ENCODE results near the gene RPS15. TPM values are rescaled to one million over a fixed set of nuclear protein-coding genes. Genes with fewer than 3 reads are reported as not detected.
"Not testable (repeated sequence)": the region's sequence is repeated elsewhere in the genome, so short reads cannot be mapped to it uniquely, and the experiment has no call there.

The RPS15 gene
- total RNA-seq, 1 experiment from 2014 or later: 2,923 TPM

DNA sequence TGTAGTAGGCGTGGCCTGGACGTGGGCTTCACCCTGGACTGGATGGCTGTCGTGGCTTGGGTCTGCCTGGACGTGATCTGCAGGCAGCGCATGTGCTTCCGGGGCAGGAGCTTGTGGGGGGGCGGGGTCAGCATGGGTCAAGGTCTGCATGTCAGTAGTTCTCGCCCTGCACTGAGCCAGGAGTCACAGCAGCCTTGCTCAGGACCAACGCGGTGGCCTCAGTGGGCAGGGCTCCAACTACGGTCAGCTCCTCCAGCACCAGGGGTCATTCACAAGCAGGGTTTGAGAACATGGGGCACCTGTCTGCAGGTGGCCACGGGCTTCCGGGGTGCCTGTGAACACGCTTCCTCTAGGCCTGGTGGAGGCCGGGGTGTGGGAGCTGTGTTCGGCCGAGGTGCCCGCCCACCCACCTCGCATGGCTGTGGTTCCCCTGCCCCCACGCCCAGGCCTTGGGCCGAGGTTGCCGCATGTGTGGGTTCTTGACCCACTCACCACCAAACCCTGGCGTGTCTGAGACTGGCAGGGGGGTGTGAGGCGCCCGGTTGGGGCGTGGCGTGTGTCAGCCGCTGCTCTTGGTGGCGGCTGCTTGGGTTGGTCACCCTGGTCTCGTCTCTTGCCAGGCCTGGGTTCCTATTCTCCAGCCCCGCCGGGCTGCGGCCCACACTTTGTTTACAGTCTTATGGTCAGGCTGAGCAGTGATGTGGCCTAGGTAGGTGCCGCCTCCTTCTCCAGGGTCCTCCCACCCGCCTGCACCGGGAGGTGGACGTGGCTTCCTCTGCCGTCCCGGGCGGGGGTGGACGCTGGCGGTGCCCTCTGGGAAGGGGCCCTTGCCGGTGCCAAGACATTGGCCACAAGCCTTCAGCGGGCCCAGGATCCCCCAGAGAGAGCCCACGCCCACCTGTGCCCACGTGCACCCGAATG lies 4.8 kb upstream of the RPS15 start:
- no peak for DNase-seq (ENCODE audit: low spot score)

DNA sequence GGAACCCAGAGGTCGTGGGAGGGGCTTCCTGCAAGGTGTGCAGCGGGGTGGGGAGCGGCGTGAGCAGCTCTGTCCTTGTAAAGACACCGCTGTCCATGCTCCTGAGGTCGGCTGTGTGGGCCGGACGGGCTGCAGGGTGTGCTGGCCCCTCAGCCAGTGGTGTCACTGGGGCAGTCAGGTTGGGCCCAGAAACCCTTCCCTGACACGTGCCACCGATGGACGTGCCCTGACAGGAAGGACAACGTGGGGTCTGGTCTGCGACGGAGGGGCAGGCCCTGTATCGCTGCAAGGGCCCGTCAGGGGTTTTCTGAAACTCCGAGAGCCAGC lies 4.2 kb upstream of the RPS15 start:
- DNase-seq (ENCODE audit: low spot score): no peak

DNA sequence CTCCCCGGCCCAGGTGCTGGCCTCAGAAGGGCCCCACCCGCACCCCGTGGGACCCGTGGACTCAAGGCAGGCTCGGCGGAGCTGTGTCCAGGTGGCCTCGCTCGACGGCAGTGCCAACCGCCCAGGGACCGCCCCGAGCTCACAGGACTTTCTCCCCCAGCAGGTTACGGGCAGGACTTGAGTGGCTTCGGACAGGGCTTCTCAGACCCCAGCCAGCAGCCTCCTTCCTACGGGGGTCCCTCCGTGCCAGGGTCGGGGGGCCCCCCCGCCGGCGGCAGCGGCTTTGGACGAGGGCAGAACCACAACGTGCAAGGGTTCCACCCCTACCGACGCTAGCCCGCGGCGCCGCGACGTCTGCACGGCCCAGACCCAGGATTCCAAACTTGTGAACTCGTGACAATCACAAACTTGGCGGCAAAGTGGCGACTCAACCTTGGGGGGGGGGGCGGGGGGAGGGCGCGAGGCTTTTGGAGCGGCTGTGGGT lies 3.6 kb upstream of the RPS15 start:
- DNase-seq (ENCODE audit: low spot score): no peak

DNA sequence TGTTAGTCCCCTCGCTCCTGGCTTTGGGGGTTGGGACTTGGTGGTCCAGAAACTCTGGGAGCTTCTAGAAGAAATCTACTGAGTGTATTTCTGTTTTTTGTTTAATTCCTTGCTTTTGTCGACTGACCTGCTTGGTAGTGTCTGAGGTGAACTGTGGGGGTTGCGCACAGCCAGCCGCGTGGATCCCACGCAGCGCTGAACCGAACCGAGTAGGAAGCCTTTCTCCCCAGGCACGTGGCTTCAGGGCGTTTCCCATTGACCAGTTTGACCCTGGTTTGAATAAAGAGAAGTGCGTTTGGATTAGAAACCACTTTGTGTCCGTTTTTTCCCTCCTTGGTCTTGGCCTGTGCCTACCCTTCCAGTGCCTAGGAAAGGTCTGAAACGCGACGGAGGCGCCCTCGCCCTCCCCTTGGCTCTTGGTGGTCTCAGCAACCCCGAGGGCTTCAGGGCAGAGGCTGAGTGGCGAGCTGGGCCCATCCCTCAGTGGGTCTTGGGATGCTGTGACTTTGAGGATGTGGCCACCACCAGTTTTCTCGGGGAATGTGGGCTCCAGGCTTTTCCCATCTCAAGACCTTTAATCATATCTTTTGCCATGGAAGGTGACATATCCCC lies 2.7 kb upstream of the RPS15 start:
- DNase-seq (ENCODE audit: low spot score): no peak

DNA sequence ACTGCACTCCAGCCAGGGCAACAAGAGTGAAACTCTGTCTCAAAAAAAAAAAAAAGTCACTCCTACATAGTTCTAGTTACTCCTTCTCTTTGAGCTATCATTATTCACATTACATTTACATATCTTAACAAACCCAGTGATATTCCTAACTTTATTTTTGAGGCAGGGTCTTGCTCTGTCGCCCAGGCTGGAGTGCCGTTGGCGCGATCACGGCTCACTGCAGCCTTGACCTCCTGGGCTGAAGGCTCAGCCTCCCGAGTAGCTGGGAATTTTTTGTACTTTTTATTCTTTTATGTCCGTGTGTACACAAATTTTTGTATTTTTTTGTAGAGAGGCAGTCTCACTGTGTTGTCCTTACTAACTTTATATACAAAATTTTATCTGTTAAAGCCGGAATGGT lies 587 bp upstream of the RPS15 start:
- DNase-seq (ENCODE audit: low spot score): no peak

DNA sequence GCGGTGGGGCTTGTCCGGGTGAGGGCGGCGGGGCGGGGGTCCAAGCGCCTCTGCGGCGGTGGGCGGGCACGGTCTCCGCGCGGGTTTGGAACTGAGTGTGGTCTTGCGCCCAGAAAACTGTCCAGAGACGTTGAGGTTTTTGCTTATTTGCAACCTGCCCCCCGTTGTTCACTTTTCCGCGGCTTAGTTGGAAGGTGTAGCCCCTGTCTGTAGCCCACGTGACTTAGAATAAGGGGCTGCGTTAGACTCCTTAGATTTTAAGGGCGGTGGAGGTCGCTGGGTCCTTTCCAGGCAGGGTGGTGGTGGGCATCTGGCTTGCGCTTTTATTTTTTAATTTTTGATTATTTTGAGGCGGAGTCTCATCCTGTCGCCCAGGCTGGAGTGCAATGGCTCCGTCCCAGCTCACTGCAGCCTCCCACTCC lies 748 bp downstream of the RPS15 start:
- DNase-seq (ENCODE audit: low spot score): no peak

DNA sequence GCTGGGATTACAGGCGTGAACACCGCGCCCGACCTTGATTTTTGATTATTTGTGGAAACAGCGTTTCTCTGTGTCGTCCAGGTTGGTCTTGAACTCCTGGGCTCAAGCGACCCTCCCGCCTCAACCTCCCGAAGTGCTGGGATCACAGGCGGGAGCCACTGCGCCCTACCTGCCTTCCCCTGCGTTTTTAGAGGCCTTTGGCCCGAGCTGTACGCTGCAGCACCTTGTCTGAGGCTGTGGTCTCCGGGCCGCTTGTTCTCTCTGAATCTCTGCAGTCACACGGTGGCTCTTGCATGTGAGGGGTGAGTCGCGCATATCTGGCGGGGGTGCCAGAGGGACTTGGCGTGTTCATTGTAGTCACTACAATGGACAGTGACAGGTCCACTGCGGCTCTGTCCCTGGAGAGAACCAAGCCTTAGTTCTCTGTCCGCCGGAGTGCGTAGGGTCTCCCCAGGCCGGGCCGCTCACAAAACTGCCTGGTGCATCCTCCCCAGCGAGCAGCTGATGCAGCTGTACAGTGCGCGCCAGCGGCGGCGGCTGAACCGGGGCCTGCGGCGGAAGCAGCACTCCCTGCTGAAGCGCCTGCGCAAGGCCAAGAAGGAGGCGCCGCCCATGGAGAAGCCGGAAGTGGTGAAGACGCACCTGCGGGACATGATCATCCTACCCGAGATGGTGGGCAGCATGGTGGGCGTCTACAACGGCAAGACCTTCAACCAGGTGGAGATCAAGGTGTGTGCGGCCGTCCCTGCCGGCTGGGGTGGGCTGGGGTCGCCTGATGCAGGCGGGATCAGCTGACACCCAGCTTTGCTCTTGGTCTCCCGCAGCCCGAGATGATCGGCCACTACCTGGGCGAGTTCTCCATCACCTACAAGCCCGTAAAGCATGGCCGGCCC lies 1.6 kb downstream of the RPS15 start:
- not testable (repeated sequence) for DNase-seq (ENCODE audit: low spot score)

DNA sequence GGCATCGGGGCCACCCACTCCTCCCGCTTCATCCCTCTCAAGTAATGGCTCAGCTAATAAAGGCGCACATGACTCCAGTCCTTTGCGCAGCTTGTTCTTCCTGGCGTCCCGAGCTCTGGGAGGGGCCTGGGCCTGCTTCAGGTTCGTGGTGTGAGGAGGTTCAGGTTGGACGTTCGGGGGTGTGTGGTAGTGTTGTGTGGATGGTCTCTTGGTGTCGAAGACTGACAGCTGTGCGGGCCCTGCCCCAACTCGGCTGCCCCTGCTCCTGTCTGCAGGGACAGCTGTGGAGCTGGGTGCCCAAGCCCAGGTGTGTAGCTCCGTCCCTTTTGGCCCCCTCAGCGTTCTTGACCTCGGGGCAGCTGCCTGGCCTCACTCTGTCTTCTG lies 2.2 kb downstream of the RPS15 start:
- no peak for DNase-seq (ENCODE audit: low spot score)

DNA sequence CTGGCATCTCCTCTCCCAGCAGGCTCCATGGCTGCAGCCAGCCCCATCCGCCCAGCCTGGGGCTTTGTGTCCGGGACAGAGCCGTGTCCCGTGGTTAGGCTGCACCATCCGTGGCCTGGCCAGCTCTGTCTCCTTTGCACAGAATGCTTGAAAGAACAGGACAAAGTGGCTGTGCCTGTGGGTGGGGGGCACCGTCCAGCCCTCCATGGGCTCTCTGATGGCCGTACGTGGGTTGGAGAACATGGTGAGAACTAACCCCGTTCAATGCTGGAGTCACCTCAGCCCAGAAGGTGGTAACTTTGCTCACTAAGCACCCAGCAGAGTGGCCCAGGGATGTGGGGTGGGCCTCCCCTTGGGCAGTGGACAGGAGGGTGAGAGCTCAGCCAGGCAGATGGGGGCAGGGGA lies 2.8 kb downstream of the RPS15 start:
- DNase-seq (ENCODE audit: low spot score): no peak

DNA sequence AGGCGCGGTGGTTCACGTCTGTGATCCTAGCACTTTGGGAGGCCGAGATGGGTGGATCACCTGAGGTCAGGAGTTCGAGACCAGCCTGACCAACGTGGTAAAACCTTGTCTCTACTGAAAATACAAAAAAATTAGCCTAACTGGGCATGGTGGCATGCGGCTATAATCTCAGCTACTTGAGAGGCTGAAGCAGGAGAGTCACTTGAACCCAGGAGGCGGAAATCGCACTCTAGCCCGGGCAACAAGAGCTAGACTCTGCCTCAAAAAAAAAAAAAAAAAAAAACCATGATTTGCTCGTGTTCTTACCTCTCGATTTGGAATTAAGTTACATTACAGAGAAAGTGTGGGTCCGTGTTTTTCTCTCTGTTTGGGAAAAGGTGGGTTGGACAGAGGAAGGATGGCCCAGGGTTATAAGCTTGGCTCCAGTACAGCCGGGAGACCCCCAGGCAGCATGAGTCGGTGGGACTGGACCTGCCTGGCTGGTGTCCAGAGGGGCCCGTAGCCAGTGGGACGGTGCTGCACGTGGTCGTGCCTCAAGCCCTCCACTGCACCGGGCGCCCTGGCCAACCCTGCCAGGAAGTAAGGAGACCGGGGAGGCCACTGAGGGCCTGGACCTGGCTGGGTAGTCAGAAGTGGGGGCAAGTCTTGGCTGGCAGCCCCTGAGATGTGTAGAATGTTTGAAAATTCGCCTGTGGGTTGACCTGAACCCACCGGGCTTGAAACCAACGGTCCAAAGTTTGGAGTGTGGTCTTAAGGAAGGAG lies 3.7 kb downstream of the RPS15 start:
- no peak for DNase-seq (ENCODE audit: low spot score)

DNA sequence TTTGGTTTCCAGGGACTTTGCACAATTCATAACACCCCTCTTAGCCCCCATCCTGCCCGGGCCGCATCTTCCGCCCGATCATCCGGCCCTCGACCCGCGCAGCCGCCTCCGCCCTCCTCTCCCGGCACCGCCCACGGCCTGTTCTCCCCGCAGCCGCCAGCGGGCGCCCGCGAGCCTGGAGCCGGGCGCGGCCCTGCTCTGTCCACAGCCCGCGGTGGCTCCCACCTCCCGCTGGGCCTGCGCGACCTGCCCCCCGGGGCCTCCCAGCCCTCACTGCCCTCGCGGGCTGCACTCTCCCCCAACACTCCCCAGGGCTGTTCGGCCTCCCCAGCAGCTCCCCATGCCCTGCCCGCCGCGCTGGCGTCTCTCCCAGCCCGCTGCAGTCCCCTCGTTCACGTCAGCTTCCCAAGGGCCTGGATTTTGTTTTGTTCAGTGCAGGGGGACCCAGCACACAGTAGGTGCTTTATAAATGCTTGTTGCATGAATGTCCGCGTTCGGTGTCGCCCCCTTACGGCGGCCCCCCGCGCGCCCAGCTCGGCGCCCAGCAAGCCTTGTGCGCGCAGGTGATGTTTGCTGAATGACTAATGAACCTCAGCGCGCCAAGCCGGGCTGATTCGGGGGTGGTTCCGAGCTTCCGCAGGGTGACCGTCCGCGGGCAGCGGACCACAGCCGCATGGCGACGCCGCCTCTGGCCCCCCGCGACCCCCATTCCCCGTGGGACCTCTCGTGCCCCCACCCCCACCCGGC lies 7.2 kb downstream of the RPS15 start:
- DNase-seq (ENCODE audit: low spot score): peak; percentile 62

DNA sequence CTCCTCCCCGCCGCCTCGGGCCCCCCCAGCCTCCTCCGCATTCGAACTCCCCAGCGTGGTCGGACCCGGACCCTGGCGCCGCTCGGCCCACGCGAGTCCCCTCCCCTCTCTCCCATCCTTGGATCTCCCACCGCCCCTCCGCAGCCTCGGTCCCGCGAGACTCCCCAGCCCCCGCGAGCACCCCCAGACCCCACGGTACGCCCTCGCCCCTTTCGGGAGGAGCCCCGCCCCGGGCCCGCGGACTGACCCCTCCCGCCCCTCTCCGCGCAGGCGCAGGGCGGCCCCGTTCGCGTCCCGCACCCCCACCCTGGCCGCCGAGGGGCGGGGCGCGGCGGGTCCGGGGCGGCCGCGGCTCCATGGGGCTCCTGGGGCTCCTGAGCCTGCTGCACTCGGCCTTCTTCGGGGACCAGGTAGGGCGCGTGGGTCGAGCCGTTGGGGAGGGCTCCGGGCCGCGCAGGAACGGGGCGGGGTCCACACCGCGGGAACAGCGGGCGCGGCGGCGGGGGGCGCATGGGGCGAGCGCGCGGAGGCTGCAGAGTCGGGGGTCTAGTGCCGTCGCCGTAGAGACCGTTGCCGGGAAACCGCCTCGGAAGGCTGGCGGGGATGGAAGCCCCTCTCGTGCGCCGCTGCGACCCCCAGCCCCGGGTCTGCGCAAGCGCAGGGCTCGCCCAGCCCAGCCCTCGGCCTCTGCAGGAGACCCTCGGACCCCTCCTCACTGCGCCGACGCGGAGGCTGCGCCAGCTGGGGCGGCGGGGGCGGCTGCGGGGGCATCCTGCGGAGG lies 7.9 kb downstream of the RPS15 start:
- DNase-seq (ENCODE audit: low spot score): no peak

DNA sequence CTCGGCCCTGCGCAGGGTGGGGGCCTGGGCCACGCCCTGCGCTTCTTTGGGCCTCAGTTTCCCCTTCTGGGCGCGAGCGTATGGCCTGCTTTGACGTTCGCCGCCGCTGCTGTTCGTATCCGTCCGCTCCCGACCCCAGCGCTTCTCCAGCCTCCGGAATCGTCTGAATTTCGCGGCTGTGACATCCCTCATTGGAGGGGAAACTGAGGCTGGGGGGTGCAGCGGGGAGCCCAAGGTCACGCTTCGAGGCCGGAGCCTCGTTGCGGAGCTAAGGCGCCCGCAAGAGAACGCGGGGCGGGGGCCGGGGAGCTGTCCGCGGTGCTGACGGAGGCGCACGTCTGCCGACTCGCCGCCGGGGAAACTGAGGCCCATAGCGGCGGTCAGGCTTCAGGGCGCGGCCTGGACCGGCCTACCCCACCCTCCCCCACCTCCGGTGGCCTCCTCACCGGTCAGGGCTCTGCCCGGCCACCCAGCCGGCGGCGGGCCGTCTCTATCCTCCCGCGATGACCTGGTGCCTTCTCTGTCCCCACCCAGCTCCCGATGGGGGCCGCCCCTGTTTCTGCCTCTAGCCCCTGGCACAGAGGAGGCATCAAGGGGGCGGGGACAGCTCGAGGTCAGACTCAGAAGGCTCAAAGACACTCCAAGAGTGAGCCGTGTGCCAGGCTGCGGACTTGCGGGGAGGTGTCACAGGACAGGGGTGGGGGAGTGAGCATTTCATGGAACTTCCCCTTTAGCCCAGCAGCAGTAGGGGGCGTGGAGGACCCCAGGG lies 8.7 kb downstream of the RPS15 start:
- DNase-seq (ENCODE audit: low spot score): no peak

DNA sequence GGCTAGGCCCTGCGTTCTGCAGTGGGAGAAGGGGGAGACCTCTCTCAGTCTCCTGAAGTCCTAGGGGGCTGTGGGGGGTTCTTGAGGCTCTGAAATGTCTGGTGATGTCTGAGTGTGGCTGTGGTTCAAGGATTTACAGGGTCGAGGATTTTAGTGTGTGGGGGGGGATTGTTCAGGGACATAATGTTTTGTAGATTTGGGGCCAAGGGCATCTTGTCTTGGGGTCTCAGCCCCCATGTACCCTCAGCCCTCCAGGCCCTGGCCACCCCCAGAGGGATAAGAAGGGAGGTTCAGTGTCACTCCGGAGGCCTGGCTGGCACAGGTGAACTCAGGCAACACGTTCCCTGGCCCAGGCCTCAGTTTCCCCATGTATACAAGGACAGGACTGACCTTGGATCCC lies 9.3 kb downstream of the RPS15 start:
- no peak for DNase-seq (ENCODE audit: low spot score)

DNA sequence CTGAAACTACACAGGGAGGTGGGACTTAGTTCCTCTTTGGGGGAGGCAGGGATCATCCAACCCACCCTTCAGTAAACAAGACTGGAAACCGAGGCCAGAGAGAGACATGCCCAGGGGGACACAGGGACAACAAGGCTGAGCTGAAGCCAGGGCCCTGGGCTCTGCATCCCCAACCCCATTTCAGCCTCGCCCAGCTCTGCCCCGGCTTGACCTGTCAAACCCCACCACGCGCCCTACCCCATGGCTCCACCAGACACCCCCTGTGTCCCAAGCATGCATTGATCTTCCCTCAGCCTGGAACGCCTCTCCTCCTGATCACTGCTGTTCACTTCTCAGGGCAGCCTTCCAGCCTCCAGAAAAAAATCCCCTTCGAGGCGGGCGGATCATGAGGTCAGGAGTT lies 9.7 kb downstream of the RPS15 start:
- DNase-seq (ENCODE audit: low spot score): no peak

DNA sequence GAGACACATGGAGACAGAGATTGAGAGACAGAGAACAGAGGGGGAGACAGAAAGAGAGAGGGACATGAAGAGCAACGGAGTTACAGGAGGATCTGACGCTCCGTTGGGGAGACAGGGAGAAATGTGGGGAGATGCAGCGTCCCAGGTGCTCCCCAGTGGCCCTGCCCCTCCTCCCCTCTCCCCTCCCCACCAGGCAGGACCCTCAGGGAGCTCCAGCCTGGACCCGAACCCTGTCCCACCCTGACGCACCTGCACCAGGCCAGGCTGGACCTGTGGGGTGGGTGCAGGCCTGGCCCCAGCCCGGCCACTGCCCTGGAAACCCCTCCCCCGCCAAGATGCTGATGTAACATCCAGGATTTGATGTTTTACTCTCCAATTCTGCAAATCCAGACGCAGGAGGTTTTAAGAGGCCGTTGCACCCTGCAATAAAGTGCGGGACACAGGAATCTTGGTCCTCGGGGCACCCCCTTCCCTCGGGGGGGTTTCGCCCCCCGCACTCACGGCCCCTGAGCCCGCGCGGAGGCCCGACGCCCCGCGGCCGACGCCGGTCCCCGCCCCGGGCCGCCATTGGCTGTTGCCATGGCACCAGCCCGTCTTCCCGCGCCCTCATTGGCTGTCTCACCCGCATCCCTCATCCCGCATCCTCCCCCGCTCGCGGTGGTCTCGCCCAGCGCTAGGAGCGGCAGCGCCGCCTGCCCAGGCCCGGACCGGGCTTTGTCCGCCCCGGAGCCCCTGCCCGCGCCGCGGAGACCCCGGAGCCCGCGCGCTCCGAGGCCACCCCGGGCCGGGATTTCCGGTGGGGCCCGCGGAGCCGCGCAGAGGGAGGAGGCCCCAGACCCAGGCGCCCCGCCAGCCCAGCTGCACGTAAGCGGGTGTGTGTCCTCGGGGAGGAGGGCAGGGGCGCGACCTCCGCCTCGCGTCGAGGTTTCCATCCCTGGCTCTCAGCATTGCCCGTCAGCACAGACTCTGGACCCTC lies 11.6 kb downstream of the RPS15 start, which contains the start of gene APC2:
Gene APC2 (plus strand): TSS at position 655 of the 976 bp plus-strand sequence. CDS start 2,881 bp downstream, outside the sequence.
- no peak for DNase-seq (ENCODE audit: low spot score)

DNA sequence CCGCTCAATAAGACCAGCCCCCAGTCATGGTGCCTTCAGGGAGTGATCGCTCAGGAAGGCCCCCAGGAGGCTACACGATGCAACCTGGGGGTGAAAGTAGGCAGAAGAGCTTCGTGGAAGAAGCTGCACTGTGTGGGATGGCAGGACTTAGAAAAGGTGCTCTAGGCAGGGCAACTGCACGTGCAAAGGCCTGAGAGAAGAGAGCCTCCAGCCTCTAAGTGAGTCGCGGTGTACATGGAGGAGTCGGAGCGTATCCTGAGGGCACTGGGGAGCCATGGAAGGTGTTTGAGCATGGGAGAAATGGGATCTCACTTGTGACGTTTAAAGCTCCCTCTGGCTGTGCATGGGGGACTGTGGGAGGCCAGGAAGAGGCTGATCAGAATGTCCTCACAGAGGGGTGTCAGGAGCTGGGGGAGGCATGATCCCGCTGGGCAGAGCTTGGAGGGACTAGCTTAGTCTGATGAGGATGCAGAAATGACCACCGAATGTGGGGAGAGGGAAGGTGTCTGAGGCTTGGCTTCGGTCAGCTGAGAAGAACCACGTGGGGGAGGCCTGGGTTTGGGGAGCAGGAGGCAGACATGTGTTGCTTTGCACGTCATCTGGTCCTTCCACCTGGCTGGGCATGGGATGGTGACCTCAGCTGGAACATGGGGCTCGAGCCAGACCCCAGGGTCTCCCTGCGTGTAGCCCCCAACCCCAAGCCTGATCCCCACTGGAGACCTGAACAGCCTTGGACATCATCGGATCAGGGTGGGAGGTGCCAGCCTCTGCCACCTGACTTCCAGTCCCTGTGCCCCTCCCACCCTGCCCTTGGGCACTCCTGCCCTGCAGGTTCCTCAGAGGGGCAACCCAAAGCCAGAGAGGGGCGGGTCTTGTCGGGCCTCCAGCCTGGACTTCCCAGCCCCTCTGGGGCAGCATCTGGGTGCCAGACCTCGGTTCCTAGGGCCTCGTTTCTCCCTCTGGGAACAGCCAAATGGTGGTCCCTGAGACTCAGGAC lies 12.8 kb downstream of the RPS15 start:
- DNase-seq (ENCODE audit: low spot score): no peak

All from A172 (cell line).